ENCODE results near the gene WDR13.
A peak's percentile ranks its signal among the peaks of the same experiment; 100 is the strongest.
"Not testable (repeated sequence)": the region's sequence is repeated elsewhere in the genome, so short reads cannot be mapped to it uniquely, and the experiment has no call there.

WDR13 gene

GRCh38 chrX:48597353-48598264, at the start of gene WDR13:
TSS of gene WDR13 (plus strand) at chrX:48597492. CDS start at chrX:48597997, 505 bp downstream.
- peak; percentile 88 for DNase-seq

DNA sequence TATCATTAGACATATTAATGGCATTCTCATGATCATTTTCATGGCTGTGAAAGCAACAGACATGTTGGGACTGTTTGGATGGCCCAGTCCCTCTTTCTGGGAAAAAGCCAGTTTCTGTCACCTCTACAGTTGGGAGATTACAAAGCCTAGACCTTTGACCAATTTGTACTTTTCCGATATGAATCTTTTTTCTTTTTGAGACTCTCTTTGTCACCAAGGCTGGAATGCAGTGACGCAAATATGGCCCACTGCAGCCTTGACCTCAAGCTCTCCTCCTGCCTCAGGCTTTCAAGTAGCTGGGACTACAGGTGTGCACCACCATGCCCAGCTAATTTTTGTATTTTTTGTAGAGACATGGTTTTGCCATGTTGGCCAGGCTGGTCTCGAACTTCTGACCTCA, 48.4 kb upstream of the WDR13 start:
- DNase-seq, result no peak

DNA sequence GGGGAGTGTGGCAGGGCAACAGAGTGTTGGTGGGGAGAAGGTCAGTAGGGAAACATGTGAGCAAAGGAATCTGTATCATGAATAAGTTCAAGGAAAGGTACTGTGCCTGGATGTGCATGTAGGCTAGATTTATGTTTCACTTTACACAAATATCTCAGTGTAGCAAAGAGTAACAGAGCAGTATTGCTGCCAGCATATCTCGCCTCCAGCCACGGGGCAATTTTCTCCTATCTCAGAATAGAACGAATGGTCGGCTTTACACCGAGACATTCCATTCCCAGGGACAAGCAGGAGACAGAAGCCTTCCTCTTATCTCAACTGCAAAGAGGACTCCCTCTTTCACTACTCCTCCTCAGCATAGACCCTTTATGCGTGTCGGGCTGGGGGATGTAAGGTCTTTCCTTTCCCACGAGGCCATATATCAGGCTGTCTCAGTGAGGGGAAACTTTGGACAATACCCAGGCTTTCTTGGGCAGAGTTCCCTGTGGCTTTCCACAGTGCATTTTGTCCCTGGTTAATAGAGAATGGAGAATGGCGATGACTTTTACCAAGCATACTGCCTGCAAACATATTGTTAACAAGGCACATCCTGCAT, 41.5 kb upstream of the WDR13 start:
- DNase-seq, result not testable (repeated sequence)

- DNase-seq, result no peak
These were observed 39.0 kb upstream of the WDR13 start for GRCh38 chrX:48558271-48558670.

- no peak for DNase-seq
These were observed 37.7 kb upstream of the WDR13 start for GRCh38 chrX:48559636-48560035.

DNA sequence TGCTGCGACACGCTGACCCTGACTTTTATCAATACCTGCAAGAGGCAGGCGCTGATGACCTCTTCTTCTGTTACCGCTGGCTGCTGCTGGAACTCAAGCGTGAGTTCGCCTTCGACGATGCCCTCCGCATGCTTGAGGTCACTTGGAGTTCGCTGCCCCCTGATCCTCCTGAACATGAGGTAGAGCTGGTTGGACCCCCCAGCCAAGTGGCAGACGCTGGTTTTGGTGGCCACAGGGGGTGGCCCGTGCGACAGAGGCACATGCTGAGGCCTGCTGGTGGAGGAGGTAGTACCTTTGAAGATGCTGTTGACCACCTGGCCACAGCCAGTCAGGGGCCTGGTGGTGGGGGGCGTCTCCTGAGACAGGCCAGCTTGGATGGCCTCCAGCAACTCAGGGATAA, 37.2 kb upstream of the WDR13 start:
- no peak for DNase-seq

DNA sequence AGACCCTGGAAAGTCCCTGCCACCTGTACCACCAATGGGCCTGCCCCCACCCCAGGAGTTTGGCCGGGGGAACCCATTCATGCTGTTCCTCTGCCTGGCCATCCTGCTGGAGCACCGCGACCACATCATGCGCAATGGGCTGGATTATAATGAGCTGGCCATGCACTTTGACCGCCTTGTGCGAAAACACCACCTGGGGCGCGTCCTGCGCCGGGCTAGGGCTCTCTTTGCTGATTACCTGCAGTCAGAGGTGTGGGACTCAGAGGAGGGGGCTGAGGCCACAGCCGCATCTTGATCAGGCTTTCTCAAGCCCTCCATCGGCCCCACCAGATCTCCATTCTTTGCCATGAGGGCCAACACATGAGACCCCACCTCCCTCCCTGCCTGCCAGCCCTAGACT, 36.6 kb upstream of the WDR13 start:
- DNase-seq, result no peak

DNA sequence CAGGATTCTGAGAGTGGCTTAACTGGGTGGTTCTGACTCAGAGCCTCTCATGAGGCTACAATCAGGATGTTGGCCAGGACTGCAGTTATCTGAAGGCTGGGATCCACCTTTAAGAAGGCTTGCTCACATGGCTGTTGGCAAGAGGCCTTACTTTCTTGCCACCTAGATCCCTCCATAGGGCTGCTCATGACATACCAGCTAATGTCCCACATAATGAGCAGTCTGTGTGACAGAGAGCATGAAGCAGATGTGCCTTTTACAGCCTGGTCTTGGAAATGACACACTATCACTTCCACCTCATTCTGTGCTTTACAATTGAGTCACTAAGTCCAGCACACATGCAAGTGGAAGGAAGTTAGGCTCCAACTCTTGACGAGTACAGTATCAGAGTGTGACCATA, 27.3 kb upstream of the WDR13 start:
- DNase-seq, result no peak

DNA sequence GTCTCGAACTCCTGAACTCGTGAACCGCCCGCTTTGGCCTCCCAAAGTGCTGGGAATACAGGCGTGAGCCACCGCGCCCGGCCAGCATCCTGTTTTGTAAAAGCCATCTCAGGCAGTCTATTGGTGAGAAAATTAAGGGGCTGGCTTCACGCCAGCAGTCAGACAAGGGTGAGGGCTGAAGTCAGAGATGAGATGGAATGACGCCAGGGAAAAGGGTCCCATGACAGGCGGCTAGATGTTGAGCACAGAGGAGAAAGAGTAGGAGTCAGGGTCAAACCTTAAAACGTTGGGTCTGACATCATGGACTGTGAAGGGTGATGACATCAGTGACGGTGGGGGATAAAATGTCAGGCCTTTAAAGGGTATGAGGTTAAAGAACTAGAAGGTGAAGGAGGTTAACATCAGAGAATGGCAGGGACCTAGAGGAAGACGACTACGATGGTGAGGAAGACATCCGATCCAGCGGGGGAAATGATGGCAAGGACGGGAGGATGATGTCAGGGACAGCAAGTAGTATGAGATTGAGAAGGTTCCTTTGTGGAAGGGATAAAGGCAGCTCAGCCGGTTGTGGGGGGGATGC, 23.5 kb upstream of the WDR13 start:
- peak; percentile 43 for DNase-seq

- DNase-seq, result peak; percentile 90
These were observed 22.7 kb upstream of the WDR13 start, which contains the start of gene RBM3 for GRCh38 chrX:48574270-48575266. TSS of gene RBM3 (plus strand) at chrX:48574484. CDS start at chrX:48575181, 697 bp downstream.

- DNase-seq, result no peak
These were observed 21.6 kb upstream of the WDR13 start for GRCh38 chrX:48575642-48576041.

DNA sequence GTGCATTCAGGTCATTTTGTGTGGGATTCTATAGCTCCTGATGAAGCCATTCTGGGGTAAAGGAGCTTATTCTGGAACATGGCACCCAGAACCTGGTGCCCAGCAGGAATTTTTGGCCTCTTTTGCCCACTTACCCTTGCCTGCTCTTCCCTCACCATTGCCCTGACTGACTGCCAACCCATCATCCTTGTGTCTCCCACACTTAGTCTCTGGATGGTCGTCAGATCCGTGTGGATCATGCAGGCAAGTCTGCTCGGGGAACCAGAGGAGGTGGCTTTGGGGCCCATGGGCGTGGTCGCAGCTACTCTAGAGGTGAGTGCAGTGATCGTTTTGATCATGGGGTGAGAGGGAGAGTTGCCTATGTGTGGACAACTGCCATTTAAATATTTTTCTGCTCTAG, 21.2 kb upstream of the WDR13 start:
- DNase-seq, result no peak

- DNase-seq, result no peak
These were observed 18.6 kb upstream of the WDR13 start for GRCh38 chrX:48578661-48579128.

DNA sequence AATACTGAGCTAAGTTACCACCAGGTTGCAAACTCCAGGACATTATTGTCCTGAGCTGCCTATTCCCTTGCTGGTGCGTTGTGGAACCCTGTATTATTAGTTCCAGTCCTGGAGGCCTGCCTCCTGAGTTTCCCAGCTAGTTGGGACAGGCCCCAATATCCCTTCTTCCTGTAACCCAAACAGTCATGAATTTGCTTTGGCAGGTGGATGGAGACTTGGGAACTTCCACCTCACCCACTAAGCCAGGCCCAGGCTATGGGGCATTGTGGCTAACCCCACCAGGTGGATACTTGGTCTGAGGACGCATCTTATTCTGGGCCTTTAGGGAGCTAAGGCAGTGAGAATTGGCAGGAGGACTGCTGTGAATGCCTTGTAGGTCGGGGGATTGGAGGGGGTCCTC, 18.0 kb upstream of the WDR13 start:
- no peak for DNase-seq

DNA sequence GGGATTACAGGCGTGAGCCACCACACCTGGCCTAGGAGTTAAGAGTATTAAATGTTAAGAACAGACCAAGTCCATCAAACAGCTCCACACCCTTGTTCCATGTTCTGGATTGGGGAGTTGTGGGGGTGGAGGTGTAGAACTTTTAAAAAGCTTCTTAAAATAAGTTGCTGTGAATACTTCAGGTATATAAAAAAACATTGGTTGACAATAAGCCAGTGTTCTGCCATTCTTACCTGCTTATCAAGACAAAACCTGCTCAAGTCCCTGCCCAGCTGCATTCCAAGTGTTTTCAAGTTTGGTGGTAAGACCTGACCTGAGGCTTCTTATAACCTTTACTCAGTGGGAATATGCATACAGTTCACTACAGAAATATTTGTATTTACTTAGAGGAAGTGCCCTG, 16.6 kb upstream of the WDR13 start:
- no peak for DNase-seq

DNA sequence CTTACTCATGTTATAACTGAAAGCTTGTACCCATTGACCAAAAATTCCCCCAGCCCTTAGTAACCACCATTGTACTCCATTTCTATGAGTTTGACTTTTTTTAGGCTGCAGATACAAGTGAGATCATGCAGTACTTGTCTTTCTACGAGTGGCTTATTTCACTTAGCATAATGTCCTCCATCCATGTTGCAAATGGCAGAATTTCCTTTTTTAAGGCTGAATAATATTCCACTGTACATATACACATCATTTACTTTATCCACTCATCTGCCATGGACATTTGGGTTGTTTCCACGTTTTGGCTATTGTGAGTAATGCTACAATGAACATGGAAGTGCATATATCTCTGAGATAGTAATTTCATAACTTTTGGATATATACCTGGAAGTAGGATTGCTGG, 12.6 kb upstream of the WDR13 start:
- DNase-seq, result no peak

GRCh38 chrX:48589482-48590162, 7.7 kb upstream of the WDR13 start:
- peak; percentile 51 for DNase-seq

DNA sequence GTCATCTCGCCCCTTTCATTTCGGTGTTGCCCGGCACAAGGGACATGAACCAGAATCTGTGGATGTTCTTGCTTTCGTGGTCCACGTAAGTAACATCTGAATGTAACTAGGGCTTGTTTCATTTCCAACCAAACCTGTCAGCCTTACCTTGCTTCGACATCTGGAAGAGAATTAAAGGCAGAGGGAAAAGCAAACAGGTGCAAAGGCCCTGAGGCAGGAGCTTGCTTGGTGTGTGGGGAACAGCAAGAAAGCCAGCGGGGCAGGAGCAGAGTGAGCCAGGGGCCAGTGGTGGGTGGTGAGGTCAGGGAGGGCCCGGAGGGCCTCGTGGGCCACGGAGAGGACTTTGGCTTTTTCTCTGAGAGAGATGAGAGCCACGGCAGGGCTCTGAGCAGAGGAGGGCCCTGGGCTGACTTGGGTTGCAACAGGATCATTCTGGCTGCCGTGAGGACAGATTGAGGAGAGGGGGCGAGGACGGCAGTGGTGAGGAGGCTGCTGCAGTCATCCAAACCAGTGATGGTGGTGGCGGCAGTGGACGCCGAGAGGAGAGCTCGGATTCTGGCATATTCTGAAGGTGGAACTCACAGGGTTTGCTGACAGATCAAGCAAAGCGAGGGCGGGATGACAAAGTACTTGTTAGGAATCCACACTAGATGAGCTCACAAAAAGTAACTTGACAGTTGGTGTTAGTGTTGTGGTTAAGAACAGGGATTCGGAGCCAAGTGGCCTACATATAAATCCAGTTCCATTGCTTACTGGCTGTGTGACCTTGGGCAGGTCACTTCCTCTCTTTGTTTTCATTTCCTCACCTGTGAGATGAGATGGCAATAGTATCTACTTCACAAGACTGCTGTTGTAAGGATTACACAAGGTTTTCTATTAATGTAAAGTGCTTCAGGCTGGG, 6.8 kb upstream of the WDR13 start:
- no peak for DNase-seq

DNA sequence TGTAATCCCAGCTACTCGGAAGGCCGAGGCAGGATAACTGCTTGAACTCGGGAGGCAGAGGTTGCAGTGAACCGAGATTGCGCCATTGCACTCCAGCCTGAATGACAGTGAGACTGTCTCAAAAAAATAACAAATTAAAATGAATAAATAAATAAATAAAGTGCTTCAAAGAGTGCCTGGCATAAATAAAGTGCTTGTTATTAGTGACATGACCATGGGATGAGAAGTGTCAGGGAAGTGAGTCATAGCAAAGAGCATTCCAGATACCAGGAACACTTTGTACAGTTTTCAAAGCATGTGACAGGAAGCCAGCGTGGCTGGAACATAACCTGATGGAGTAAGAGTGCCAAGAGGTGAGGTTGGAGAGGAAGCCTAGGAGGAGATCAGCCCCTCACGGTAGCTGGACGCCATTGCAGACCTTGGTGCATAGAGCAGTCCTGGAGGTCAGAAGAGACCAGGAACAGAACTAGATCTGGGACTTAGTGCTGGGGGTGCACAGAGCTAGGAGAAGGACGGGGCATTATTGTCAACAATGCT, 6.0 kb upstream of the WDR13 start:
- DNase-seq, result no peak

DNA sequence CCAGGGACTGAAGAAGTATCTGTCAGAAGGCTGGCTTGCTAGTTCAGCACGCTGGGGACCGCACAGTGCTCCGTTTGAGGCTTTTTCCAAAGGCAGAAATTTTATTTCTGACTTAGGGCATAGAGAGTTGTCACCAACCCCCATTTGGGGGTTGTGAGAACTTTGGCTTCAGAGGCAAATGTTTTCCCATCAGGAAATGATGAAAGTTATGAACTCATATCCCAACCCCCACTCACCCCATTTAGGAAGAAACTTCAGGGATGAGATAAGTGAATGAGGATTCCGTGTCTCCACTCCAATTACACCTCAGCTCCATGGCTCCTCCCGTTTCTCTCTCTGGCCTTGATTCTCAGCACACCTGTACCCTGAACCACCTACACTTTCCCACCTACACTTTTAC, 4.3 kb upstream of the WDR13 start:
- no peak for DNase-seq

DNA sequence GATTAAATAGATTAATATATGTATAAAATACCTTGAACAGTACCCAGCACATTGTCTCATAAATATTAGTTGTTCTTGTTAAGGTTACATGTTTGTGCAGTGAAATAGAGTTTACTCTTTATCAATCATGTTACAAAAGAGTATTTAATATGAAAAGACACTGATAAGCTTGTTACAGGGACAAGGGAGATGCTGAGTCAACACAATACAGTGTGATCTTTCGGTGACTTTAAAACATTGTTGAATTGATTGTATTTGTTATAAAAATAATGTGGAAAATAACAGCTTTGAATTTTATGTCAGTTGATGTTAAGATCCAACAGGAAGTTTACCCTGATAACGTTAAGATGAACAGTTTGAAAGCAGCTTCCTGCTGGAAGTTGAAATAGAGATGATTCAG, 1.4 kb upstream of the WDR13 start:
- DNase-seq, result no peak
